ENCODE results near the gene HILPDA.
"Not testable (repeated sequence)": the region's sequence is repeated elsewhere in the genome, so short reads cannot be mapped to it uniquely, and the experiment has no call there.

Gene HILPDA

DNA sequence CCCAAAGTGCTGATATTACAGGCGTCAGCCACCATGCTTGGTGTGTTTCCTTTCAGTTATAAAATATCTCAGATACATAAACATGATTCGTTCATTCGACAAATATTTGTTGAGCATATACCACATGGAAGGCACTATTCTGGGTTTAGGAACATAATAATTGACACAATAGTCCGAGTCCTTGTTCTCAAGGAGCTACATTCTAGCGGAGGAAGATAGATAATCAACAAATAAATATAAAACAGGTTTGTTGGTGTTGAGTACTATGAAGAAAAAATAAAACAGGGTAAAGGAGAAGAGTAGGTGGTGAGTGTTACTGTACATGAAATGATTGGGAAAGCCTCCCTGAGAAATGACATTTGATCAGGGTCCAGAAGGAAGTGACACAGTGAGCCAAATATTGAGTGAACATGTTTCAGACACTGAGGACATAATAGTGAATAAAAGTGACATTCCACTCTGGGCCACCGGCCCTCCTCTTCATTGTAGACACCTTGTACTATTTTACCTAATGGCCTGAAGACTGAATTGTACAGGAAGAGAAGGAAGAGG lies 6.9 kb upstream of the HILPDA start:
- H3K9me3 Mint-ChIP-seq: no peaks in the 10 kb centered on the region
- peaks cover 11% of the 10 kb centered on the region for H3K36me3 Mint-ChIP-seq
- peak overlapping the region; percentile 2 for H3K4me3 Mint-ChIP-seq
- peaks cover 57% of the 10 kb centered on the region for H3K4me1 Mint-ChIP-seq
- DNase-seq (ENCODE audit: low spot score in 2 of 2) (no peak), ATAC-seq (no peak)
- H3K27ac Mint-ChIP-seq: no peak overlapping the region

DNA sequence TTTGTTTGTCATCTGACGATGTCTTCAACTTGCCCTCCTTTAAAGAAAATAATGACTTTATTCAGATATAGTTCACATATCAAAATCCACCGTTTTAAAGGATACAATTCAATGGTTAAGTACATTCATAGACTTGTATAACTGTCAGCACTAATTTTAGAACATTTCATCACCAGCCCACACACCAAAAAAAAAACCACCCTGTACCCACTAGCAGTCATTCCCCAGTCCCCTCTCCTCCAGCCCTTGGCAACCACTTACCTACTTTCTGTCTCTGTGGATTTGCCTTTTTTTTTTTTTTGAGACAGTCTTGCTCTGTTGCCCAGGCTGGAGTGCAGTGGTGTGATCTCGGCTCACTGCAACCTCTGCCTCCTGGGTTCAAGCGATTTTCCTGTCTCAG lies 5.3 kb upstream of the HILPDA start:
- Mint-ChIP-seq H3K27ac (peak overlapping the region; percentile 78), H3K4me1 (peaks cover 54% of the 10 kb centered on the region), H3K36me3 (peaks cover 17% of the 10 kb centered on the region), H3K4me3 (peak overlapping the region; percentile 60), H3K9me3 (no peaks in the 10 kb centered on the region)
- ATAC-seq (peak; percentile 88), DNase-seq (ENCODE audit: low spot score in 2 of 2) (no peak)

DNA sequence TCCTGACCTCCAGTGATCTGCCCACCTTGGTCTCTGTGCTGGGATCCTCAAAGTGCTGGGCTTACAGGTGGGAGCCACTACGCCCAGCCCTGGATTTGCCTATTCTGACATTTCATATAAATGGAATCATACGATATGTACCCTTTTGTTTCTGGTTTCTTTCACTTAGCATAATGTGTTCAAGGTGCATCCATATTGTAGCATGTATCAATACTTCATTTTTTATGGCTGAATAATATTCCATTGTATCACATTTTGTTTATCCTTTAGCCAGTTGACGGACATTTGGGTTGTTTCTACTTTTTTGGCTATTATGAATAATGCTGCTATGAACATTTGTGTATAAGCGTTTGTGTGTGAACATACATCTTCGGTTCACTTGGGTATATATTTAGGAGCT lies 4.8 kb upstream of the HILPDA start:
- Mint-ChIP-seq H3K9me3 (no peaks in the 10 kb centered on the region), H3K4me3 (peak overlapping the region; percentile 60), H3K36me3 (peaks cover 22% of the 10 kb centered on the region), H3K27ac (peak overlapping the region; percentile 78), H3K4me1 (peaks cover 55% of the 10 kb centered on the region)
- ATAC-seq (no peak), DNase-seq (ENCODE audit: low spot score in 2 of 2) (no peak)

DNA sequence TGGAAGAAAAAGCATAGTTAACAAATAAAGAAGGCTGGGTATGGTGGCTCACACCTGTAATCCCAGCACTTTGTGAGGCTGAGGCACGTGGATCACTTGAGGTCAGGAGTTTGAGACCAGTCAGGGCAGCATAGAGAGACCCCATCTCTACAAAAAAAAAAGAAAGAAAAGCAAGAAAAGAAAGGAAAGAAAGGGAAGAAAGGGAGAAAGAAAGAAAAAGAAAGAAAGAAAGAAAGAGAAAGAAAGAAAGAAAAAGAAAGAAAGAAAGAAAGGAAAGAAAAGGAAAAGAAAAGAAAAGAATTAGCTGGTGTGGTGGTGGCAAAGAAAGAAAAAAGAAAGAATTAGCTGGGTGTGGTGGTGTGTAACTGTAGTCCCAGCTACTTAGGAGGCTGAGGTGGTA lies 3.1 kb upstream of the HILPDA start:
- Mint-ChIP-seq H3K27ac (peak overlapping the region; percentile 35), H3K4me3 (peak overlapping the region; percentile 60), H3K36me3 (peaks cover 38% of the 10 kb centered on the region), H3K9me3 (no peaks in the 10 kb centered on the region), H3K4me1 (peaks cover 62% of the 10 kb centered on the region)
- DNase-seq (ENCODE audit: low spot score in 2 of 2) (no peak), ATAC-seq (no peak)

DNA sequence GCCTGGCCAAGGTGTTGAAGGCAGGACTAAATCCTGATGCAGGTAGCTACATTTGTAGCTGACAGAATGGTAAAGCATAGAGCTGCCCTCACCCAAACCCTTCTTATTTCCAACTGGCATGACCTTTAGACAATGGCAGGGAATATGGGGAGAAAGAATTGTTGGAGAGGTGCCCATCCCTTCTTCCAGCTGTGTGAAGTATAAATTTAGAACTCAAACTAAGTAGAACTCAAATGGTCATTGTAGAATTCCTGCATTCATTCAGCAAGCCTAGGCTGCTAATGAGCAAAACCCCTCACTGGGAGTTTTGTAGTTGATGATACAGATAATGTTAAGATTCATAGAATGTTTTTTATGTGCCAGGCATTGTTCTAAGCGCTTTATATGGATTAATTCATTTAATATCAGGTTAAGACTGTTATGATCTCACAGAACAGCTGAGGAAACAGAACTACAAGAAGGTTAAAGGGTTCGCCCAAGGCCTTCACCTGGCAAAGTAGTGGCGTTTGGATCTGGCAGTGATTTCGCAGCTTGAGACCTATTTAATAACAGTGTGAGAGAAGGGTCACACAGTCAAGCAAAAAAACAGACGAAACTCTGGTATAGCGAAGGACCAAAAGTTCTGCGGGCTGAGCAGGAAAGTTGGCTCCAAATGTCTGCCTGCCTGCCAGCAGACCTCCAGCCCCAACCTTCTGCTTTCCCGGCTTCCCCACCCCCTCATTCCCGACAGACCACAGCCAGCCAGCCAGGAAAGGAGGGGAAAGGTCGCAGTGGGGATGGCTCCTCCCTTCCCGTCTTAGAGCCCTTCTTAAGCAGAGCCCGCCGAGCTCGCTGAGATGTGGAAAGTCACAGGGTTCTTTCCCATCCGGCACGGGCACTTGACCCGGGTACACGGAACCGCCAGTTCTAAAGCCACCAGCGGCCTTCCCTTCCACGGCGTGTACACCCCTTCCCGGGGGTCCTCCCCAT lies 1.6 kb upstream of the HILPDA start:
- ATAC-seq (no peak), DNase-seq (ENCODE audit: low spot score in 2 of 2) (no peak)
- H3K27ac Mint-ChIP-seq: peak overlapping the region; percentile 91
- H3K4me3 Mint-ChIP-seq: peak overlapping the region; percentile 90
- peaks cover 63% of the 10 kb centered on the region for H3K4me1 Mint-ChIP-seq
- no peaks in the 10 kb centered on the region for H3K9me3 Mint-ChIP-seq
- peaks cover 49% of the 10 kb centered on the region for H3K36me3 Mint-ChIP-seq

DNA sequence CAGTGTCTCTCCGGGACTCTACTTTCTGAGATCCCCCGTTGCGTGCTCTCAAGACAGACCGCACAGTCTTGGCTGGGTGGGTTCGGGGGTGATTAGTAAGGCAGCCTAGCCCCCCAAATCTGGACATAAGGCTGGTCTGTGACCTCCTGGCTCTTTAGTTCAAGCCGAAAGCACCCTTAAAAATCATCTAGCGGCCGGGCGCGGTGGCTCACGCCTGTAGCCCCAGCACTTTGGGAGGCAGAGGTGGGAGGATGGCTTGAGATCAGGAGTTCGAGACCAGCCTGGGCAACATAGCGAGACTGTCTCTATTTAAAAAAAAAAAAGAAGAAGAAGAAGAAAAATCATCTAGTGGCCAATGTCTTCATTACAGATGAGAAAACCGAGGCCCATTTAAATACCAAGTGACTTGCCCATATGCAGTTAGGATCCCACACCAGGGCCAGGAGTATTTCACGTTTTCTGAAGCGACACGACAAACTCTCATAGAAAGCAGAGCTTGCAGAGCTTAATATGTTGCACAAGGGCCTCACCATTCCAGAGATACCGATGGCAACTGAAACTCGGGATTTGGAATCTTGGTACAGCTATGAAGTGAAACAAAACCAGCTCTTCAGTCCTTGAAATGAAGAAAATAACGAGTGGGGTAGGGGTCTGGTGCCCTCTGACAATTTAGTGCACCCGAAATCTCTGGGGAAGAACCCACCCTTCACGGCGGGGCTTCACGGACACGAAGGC lies 703 bp upstream of the HILPDA start:
- ATAC-seq (no peak), DNase-seq (ENCODE audit: low spot score in 2 of 2) (no peak)
- H3K4me1 Mint-ChIP-seq: peaks cover 69% of the 10 kb centered on the region
- H3K36me3 Mint-ChIP-seq: peaks cover 57% of the 10 kb centered on the region
- H3K27ac Mint-ChIP-seq: peak overlapping the region; percentile 91
- H3K4me3 Mint-ChIP-seq: peak overlapping the region; percentile 90
- no peaks in the 10 kb centered on the region for H3K9me3 Mint-ChIP-seq

DNA sequence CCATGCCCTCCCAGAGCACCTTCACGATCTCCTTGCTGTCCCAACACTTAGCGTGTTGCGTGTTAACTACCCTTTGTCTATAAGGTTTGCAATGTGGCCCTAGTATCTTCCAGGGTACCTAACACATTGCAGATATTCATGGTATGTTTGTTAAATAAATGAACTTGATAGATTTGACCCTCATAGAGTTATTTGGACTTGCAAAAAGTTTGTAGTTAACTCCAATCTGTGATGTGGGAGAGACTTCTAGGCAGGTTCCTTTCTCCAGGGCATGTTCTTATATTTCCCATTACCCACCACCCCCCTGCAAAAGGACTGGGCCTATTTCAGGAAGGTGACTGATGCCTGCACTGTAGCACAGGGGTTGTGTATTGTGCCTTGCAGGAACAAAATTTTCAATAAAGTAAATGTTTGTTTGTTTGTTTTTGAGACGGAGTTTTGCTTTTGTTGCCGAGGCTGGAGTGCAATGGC lies 612 bp downstream of the HILPDA start:
- peaks cover 65% of the 10 kb centered on the region for H3K36me3 Mint-ChIP-seq
- peak overlapping the region; percentile 91 for H3K27ac Mint-ChIP-seq
- H3K4me1 Mint-ChIP-seq: peaks cover 57% of the 10 kb centered on the region
- H3K9me3 Mint-ChIP-seq: no peaks in the 10 kb centered on the region
- DNase-seq (ENCODE audit: low spot score in 2 of 2): no peak
- peak overlapping the region; percentile 90 for H3K4me3 Mint-ChIP-seq
- ATAC-seq: peak; percentile 1

DNA sequence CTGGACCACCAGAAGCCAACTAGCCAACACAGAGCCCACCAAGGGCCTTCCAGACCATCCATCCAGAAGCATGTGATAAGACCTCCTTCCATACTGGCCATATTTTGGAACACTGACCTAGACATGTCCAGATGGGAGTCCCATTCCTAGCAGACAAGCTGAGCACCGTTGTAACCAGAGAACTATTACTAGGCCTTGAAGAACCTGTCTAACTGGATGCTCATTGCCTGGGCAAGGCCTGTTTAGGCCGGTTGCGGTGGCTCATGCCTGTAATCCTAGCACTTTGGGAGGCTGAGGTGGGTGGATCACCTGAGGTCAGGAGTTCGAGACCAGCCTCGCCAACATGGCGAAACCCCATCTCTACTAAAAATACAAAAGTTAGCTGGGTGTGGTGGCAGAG lies 1.7 kb downstream of the HILPDA start:
- not testable (repeated sequence) for ATAC-seq; H3K9me3 Mint-ChIP-seq; DNase-seq (ENCODE audit: low spot score in 2 of 2)
- H3K4me1 Mint-ChIP-seq: peaks cover 46% of the 10 kb centered on the region
- peak overlapping the region; percentile 90 for H3K4me3 Mint-ChIP-seq
- peak overlapping the region; percentile 74 for H3K27ac Mint-ChIP-seq
- peaks cover 75% of the 10 kb centered on the region for H3K36me3 Mint-ChIP-seq

DNA sequence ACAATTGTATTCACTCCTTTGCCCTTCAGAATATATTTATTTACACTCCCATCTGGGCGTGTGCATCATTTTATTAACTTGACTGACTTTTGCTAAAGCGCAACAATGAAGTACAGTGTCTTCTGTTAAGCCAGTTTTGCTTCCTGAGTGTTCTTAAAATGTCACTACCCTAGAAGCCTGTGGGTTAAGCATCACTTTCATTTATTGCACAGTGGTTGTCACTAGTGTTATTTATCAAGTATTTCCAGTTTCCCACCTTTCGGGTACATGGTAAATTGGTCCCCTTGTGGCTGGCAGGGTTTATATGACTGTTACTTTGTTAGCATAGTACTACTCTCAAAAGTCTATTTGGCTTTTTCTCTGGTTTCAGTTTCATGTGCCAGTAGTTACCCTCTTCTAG lies 3.3 kb downstream of the HILPDA start:
- DNase-seq (ENCODE audit: low spot score in 2 of 2) (no peak), ATAC-seq (peak; percentile 79)
- Mint-ChIP-seq H3K36me3 (peaks cover 90% of the 10 kb centered on the region), H3K4me1 (peaks cover 45% of the 10 kb centered on the region), H3K9me3 (no peaks in the 10 kb centered on the region), H3K27ac (peak overlapping the region; percentile 74), H3K4me3 (peak overlapping the region; percentile 90)

DNA sequence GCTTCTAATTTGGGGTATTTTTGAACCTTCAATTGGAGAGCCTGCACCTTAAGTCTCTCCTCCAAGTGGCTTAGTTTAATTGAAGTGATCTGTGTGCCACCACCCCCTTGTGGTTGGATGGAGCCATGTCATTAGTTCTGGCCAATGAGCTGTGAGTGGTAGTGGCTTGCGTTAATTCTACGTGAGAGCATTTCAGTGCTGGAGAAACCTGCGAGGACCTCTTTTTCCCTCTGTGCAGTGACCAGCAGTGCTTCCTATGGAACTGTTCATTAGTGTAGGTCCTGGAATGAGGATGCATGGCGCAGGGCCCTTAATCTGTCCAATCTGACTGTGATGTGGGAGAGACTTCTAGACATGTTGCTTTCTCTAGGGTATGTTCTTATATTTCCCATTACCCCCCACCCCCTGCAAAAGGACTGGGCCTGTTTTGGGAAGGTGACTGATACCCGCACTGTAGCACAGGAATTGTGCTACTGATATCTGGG lies 3.8 kb downstream of the HILPDA start:
- Mint-ChIP-seq H3K36me3 (peaks cover 94% of the 10 kb centered on the region), H3K4me1 (peaks cover 45% of the 10 kb centered on the region), H3K9me3 (no peaks in the 10 kb centered on the region), H3K4me3 (peak overlapping the region; percentile 90), H3K27ac (peak overlapping the region; percentile 74)
- DNase-seq (ENCODE audit: low spot score in 2 of 2) (peak in 1 of 2 donors; percentile 74), ATAC-seq (peak; percentile 44)

DNA sequence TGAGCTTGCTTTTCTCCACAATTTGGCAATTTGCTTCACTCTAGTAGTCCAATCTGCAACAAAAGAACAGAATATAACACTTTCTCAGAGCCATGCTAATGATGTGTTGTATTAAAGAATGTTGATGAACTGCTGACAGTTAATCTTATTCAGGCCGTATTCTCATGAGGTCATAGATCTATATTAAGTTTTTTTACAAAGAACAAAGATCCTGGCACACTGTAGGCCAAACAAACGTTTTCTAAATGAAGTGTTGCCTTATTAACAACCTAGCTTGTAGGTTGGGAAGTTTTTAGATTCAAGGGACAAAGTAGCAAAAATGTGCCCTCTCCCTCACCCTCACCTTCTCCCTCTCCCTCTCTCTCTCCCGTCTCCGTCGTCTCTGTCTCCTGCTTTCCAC lies 6.8 kb downstream of the HILPDA start:
- peaks cover 93% of the 10 kb centered on the region for H3K36me3 Mint-ChIP-seq
- no peaks in the 10 kb centered on the region for H3K9me3 Mint-ChIP-seq
- DNase-seq (ENCODE audit: low spot score in 2 of 2): no peak
- H3K4me1 Mint-ChIP-seq: peaks cover 31% of the 10 kb centered on the region
- H3K27ac Mint-ChIP-seq: no peak overlapping the region
- ATAC-seq: no peak
- H3K4me3 Mint-ChIP-seq: no peak overlapping the region

DNA sequence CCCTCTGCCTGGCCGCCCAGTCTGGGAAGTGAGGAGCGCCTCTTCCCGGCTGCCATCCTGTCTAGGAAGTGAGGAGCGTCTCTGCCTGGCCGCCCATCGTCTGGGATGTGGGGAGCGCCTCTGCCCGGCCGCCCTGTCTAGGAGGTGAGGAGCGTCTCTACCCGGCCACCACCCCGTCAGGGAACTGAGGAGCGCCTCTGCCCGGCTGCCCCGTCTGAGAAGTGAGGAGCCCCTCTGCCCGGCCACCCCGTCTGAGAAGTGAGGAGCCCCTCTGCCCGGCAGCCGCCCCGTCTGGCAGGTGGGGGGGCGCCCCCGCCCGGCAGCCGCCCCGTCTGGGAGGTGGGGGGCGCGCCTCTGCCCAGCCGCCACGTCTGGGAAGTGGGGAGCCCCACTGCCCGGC lies 7.7 kb downstream of the HILPDA start:
- not testable (repeated sequence) for H3K27ac Mint-ChIP-seq; DNase-seq (ENCODE audit: low spot score in 2 of 2); H3K9me3 Mint-ChIP-seq; ATAC-seq; H3K4me3 Mint-ChIP-seq
- Mint-ChIP-seq H3K36me3 (peaks cover 93% of the 10 kb centered on the region), H3K4me1 (peaks cover 22% of the 10 kb centered on the region)

DNA sequence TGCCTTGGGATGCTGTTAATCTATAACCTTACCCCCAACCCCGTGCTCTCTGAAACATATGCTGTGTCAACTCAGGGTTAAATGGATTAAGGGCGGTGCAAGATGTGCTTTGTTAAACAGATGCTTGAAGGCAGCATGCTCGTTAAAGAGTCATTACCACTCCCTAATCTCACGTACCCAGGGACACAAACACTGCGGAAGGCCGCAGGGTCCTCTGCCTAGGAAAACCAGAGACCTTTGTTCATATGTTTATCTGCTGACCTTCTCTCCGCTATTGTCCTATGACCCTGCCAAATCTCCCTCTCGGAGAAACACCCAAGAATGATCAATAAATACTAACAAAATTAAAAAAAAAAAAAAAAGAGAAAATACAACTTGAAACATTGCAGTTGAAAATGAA lies 8.3 kb downstream of the HILPDA start:
- Mint-ChIP-seq H3K36me3 (peaks cover 93% of the 10 kb centered on the region), H3K4me1 (peaks cover 16% of the 10 kb centered on the region)
- not testable (repeated sequence) for ATAC-seq; H3K27ac Mint-ChIP-seq; H3K9me3 Mint-ChIP-seq; H3K4me3 Mint-ChIP-seq; DNase-seq (ENCODE audit: low spot score in 2 of 2)

DNA sequence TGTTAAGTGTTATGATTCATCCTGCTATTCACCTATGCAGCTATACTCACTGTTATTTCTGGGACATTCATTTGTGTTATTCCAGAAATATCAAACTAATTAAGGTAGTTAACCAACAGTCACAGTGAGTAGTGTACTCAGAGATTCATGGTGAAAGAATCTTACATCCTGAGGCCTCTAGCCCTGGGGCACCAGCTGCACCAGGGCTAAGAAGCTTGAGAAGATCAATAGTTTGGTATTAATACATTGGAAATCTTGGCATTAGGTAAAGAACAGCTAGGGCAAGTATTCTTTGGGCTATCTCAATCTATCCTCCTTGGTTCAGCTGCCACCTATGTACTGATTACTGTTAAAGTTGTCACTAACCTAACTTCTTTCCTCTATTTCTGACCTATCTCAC lies 11.2 kb downstream of the HILPDA start:
- H3K36me3 Mint-ChIP-seq: peaks cover 85% of the 10 kb centered on the region
- H3K27ac Mint-ChIP-seq; H3K4me3 Mint-ChIP-seq; H3K4me1 Mint-ChIP-seq; ATAC-seq; DNase-seq (ENCODE audit: low spot score in 2 of 2); H3K9me3 Mint-ChIP-seq: not testable (repeated sequence)

Data from stimulated activated effector memory CD8-positive, alpha-beta T cell treated with anti-CD3 and anti-CD28 coated beads, Interleukin-12 subunit alpha, Interleukin-12 subunit beta, amount 100 ng/mL, for 72 hours (primary cell).